GM12878 (cell line): ENCODE results near the gene NOS1AP. TPM values are rescaled to one million over a fixed set of nuclear protein-coding genes. Genes with fewer than 3 reads are reported as not detected.

ENCODE experiments used
- ATAC-seq: fragments of 200-7000 bp; cut with Tn5 transposase; 3 replicates; pipeline ENCODE4 v1.9.1; 2020; ENCODE audit warnings: mild to moderate bottlenecking, moderate library complexity
- BruUV-seq: library from RNA; stranded (reverse); fragments of 400-500 nt; replicated peaks from 2 replicates; lab custom pipeline; 2021; lab: Mats Ljungman, UMichigan
- CTCF ChIA-PET: fragments of 300-600 bp; sonication (Branson Sonifier 250); formaldehyde crosslinking; extraction: SDS; loops from one replicate; lab custom pipeline; 2021; ENCODE audit warnings: inconsistent platforms; lab: Yijun Ruan, JAX
- POLR2A ChIA-PET: fragments of 350-600 bp; formaldehyde crosslinking; extraction: SDS; loops from one replicate; lab custom pipeline; 2021; ENCODE audit warnings: inconsistent platforms; lab: Charles Lee
- RAD21 ChIA-PET: fragments of 300-600 bp; sonication (Branson Sonifier 250); formaldehyde crosslinking; loops from one replicate; lab custom pipeline; 2023; ENCODE audit warnings: antibody characterized with exemption; ENCODE audit not compliant: unreplicated experiment; lab: Charles Lee
- SMC1A ChIA-PET: fragments of 300-600 bp; sonication (Branson Sonifier 250); formaldehyde crosslinking; loops from one replicate; lab custom pipeline; 2023; ENCODE audit not compliant: unreplicated experiment, uncharacterized antibody; lab: Charles Lee
- DNase-seq: peaks from one replicate; pipeline ENCODE4 v3.0.0-alpha.2; 2011; ENCODE audit warnings: low read depth, low spot score
- FAIRE-seq: peaks from 3 replicates; lab custom pipeline; 2011; peaks lifted over from hg19 to GRCh38; lab: Jason Lieb, UNC
- H2AFZ ChIP-seq: 2 replicates; pipeline ENCODE4 v1.6.0; 2011; ENCODE audit warnings: low read depth, low read length, control low read depth; ENCODE audit not compliant: control insufficient read depth
- H3K27ac ChIP-seq: 2 replicates; pipeline ENCODE4 v1.5.1; 2011; ENCODE audit warnings: control low read depth; ENCODE audit not compliant: control insufficient read depth, insufficient read depth
- H3K27me3 ChIP-seq, 2 experiments: replicated peaks in 1 of 2; 2 replicates each; pipeline versions ENCODE4 v1.6.0 to v1.6.1; 2011; ENCODE audit warnings: low read length in 1 of 2; ENCODE audit not compliant: control insufficient read depth in 2 of 2, insufficient read depth in 2 of 2
- H3K36me3 ChIP-seq, 2 experiments: 2 replicates each; pipeline ENCODE4 v1.5.1; 2011; ENCODE audit warnings: low read length in 1 of 2; ENCODE audit not compliant: control insufficient read depth in 2 of 2, insufficient read depth in 2 of 2
- H3K4me1 ChIP-seq: 2 replicates; pipeline ENCODE4 v1.6.1; 2011; ENCODE audit warnings: mild to moderate bottlenecking, low read length, moderate library complexity, mixed read lengths; ENCODE audit not compliant: control insufficient read depth, insufficient read depth
- H3K4me2 ChIP-seq: 2 replicates; pipeline ENCODE4 v1.6.0; 2011; ENCODE audit warnings: control low read depth; ENCODE audit not compliant: control insufficient read depth, insufficient read depth
- H3K4me3 ChIP-seq: fragments of 200-600 bp; sonication (generic); 2 replicates; pipeline ENCODE4 v1.5.1; 2016
- H3K79me2 ChIP-seq: 2 replicates; pipeline ENCODE4 v1.6.0; 2011; ENCODE audit warnings: low read length; ENCODE audit not compliant: control insufficient read depth, insufficient read depth
- H3K9ac ChIP-seq: 2 replicates; pipeline ENCODE4 v1.8.0; 2011; ENCODE audit warnings: low read length, control low read depth, mixed read lengths; ENCODE audit not compliant: control insufficient read depth, insufficient read depth
- H3K9me3 ChIP-seq: replicated peaks from 3 replicates; pipeline ENCODE4 v1.5.1; 2011; ENCODE audit warnings: mild to moderate bottlenecking, low read length; ENCODE audit not compliant: control insufficient read depth, insufficient read depth
- H4K20me1 ChIP-seq: 2 replicates; pipeline ENCODE4 v1.6.0; 2011; ENCODE audit not compliant: control insufficient read depth, insufficient read depth
- BHLHE40 ChIP-seq, 2 experiments: fragments of 450-650 bp in 1 of 2; IDR thresholded peaks; 2 replicates each; pipeline ENCODE4 v1.6.1; 2011 to 2017; ENCODE audit warnings: low read depth in 2 of 2, borderline replicate concordance in 1 of 2, improper control_type of control experiment in 1 of 2, low read length in 1 of 2, mild to moderate bottlenecking in 1 of 2
- BRCA1 ChIP-seq: IDR thresholded peaks from 2 replicates; pipeline ENCODE4 v1.6.1; 2011; ENCODE audit warnings: low read depth, low read length, improper control_type of control experiment
- HDAC2 ChIP-seq: fragments of 200-600 bp; sonication (generic); IDR thresholded peaks from 2 replicates; pipeline ENCODE4 v1.6.1; 2017
- NR2C1 ChIP-seq: fragments of 450-650 bp; IDR thresholded peaks from 2 replicates; pipeline ENCODE4 v1.6.1; 2017; ENCODE audit warnings: antibody characterized with exemption, mild to moderate bottlenecking, moderate library complexity
- PML ChIP-seq: IDR thresholded peaks from 2 replicates; pipeline ENCODE4 v1.6.1; 2012; ENCODE audit warnings: low read length, inconsistent platforms
- POLR2AphosphoS5 ChIP-seq: IDR thresholded peaks from 2 replicates; pipeline ENCODE4 v1.6.1; 2011; ENCODE audit warnings: mild to moderate bottlenecking, low read length, inconsistent platforms
- RAD21 ChIP-seq: IDR thresholded peaks from 2 replicates; pipeline ENCODE4 v1.6.1; 2011; ENCODE audit warnings: mild to moderate bottlenecking, low read depth, low read length, moderate library complexity; ENCODE audit not compliant: insufficient read depth
- SIX5 ChIP-seq: IDR thresholded peaks from 2 replicates; pipeline ENCODE4 v1.6.1; 2011; ENCODE audit warnings: mild to moderate bottlenecking, low read depth, low read length, moderate library complexity; ENCODE audit not compliant: severe bottlenecking
- SREBF2 ChIP-seq: IDR thresholded peaks from 2 replicates; pipeline ENCODE4 v1.6.1; 2012; ENCODE audit warnings: mild to moderate bottlenecking, low read length
- SUPT20H ChIP-seq: IDR thresholded peaks from 2 replicates; pipeline ENCODE4 v1.6.1; 2011; ENCODE audit warnings: low read depth, mild to moderate bottlenecking, low read length, moderate library complexity, borderline replicate concordance; ENCODE audit not compliant: control insufficient read depth
- TBL1XR1 ChIP-seq: IDR thresholded peaks from 2 replicates; pipeline ENCODE4 v1.6.1; 2012; ENCODE audit warnings: low read depth, low read length, improper control_type of control experiment
- TCF3 ChIP-seq: IDR thresholded peaks from 2 replicates; pipeline ENCODE4 v1.6.1; 2012; ENCODE audit warnings: low read depth, mild to moderate bottlenecking, low read length, borderline replicate concordance; ENCODE audit not compliant: insufficient read depth
- ZNF217 ChIP-seq: fragments of 450-650 bp; IDR thresholded peaks from 2 replicates; pipeline ENCODE4 v1.6.1; 2017; ENCODE audit warnings: antibody characterized with exemption, mild to moderate bottlenecking
- ZNF622 ChIP-seq: fragments of 450-650 bp; IDR thresholded peaks from 2 replicates; pipeline ENCODE4 v1.6.1; 2017; ENCODE audit warnings: mild to moderate bottlenecking, inconsistent platforms
- WGBS: methylation state at CpG from one replicate; pipeline ENCODE4 v1.1.6; 2016; ENCODE audit warnings: low lambda C conversion rate; ENCODE audit not compliant: insufficient replicate concordance, insufficient coverage; ENCODE audit errors: missing lambda C conversion rate; 5-methylcytosine and 5-hydroxymethylcytosine counted together
- in situ Hi-C: fragments of 300-500 bp; cut with MboI; formaldehyde crosslinking; loops from 9 replicates; pipeline ENCODE4 v1.14.3; 2018; ENCODE audit warnings: mixed read lengths
- intact Hi-C: fragments of 100-400 bp; cut with micrococcal nuclease; formaldehyde crosslinking; loops from one replicate; pipeline ENCODE4 v1.14.2; 2022; ENCODE audit not compliant: unreplicated experiment
- polyA plus RNA-seq, 11 experiments: library from polyadenylated mRNA; depleted of rRNA in 4 of 11; unstranded in 6 of 11; stranded (reverse) in 5 of 11; fragments of >200 nt; fragmentation: Nextera tagmentation in 4 of 11; fragmentation: Illumina TruSeq in 1 of 11; extraction: Ambion mirVana in 4 of 11; extraction: Trizol in 1 of 11; gene quantifications; 1 replicate in 1 of 11; 2 replicates in 10 of 11; pipeline versions ENCODE4 v1.2.1 to v1.2.3, GENCODE V29; 2011 to 2016; ENCODE audit warnings: inconsistent platforms in 2 of 11, missing spikeins in 2 of 11, low read depth in 1 of 11
- total RNA-seq, 4 experiments: library from RNA; depleted of rRNA in 3 of 4; stranded (reverse); fragments of >200 nt in 3 of 4; fragmentation: Illumina TruSeq in 1 of 4; extraction: Trizol in 1 of 4; gene quantifications; 2 replicates each; pipeline versions ENCODE4 v1.2.1 to v1.2.3, GENCODE V29; 2013 to 2021

Gene NOS1AP
- total and polyA plus RNA-seq, 10 of the 15 experiments (the other 5 are each of a cell fraction or from before 2014, with no cell fraction given) = 0.03 to 0.15 TPM; not detected in 8

DNA sequence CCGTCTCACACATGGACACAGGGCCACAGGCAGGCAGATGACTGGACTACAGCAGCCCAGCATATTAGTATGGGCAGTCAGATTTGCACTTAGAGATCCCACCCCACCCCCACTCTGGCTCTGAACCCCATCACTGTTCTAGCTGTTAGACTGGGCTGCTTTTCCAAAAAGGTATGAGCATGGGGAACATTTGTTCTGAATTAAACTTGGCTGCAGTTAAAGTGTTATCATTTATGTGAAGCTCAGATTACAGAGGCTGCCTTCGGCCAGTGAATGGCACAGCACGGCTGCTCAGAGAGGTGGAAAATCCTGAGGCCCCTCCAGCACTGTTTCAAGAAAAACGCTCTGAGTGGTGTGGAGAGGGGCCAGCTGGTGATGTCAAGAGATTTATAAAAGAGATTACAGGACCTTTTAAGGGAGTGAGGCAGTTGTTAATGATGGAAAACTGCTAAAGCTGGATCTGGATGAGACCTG lies 6.9 kb upstream of the NOS1AP start:
- H3K27ac ChIP-seq = no peak overlapping the region
- no TSS peak for BruUV-seq
- in situ Hi-C loops = no loop called here
- ChIA-PET SMC1A (interaction anchor here (1.6 kb wide), 1 partner anchor 9 kb away, joined by 5 read pairs; no protein-coding TSS in a partner anchor), CTCF (interaction anchor here (1.3 to 1.6 kb wide), 2 partner anchors 10 to 25 kb away, joined by 4 to 5 read pairs; no protein-coding TSS in a partner anchor), RAD21 (interaction anchor here (1.0 kb wide), 1 partner anchor 26 kb away, joined by 3 read pairs; no protein-coding TSS in a partner anchor), POLR2A (no interaction called here)
- TF ChIP-seq RAD21 (no peak), ZNF622 (no peak), HDAC2 (no peak), TBL1XR1 (no peak), BRCA1 (no peak), SREBF2 (no peak), BHLHE40 (IDR thresholded peaks at IDR 0.05; ENCODE audit: borderline replicate concordance in 1 of 2, low read depth in 2 of 2, low read length in 1 of 2) (no peak), ZNF217 (no peak), NR2C1 (no peak)
- H3K4me3 ChIP-seq = no peak overlapping the region
- H3K9ac ChIP-seq = no peak overlapping the region
- H3K4me1 ChIP-seq = no peaks in the 10 kb centered on the region
- no peak overlapping the region for H3K4me2 ChIP-seq
- H2AFZ ChIP-seq = no peak overlapping the region
- intact Hi-C loops = no loop called here
- DNase-seq = no peak
- no peaks in the 10 kb centered on the region for H3K9me3 ChIP-seq
- H4K20me1 ChIP-seq = no peaks in the 10 kb centered on the region
- no peak for ATAC-seq
- no peaks in the 10 kb centered on the region; a peak in 2 of 4 replicates for H3K27me3 ChIP-seq
- H3K79me2 ChIP-seq = no peaks in the 10 kb centered on the region
- no peak for FAIRE-seq
- 38% methylated on average over 4 of the region's 4 CpGs for whole genome bisulfite sequencing
- H3K36me3 ChIP-seq = no peaks in the 10 kb centered on the region

DNA sequence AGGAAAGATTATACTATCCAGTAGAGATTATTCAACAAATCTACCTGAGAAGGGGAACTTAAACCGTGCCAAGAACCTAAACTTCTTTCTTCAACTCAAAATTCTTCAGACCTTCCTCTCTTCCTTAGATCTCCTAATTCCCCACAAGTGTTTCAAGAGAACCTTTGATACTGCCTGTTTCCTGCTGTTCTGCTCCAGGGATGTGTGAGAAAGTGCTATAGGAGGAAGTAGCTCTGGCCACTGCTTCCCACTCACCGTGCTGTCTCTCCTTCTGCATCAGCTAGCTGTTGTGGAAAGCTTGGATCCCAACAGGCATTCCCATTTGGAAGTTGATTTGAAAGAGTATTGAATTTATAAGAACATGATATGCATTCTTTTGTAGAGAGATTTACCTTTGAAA lies 4.5 kb upstream of the NOS1AP start:
- no peak for ATAC-seq
- Histone ChIP-seq H4K20me1 (no peaks in the 10 kb centered on the region), H3K4me2 (no peak overlapping the region), H3K27me3 (peaks cover under 1 to 3% of the 10 kb centered on the region in 2 experiments), H2AFZ (no peak overlapping the region), H3K36me3 (no peaks in the 10 kb centered on the region), H3K9ac (no peak overlapping the region), H3K9me3 (no peaks in the 10 kb centered on the region), H3K27ac (no peak overlapping the region), H3K79me2 (no peaks in the 10 kb centered on the region), H3K4me3 (no peak overlapping the region), H3K4me1 (no peaks in the 10 kb centered on the region)
- no peak for TF ChIP-seq SIX5
- TF ChIP-seq POLR2AphosphoS5 = no peak
- no peak for TF ChIP-seq TCF3
- TF ChIP-seq SUPT20H = no peak
- TF ChIP-seq PML = no peak
- SMC1A ChIA-PET = no interaction called here
- WGBS = 0% methylated on average over 2 of the region's 2 CpGs
- RAD21 ChIA-PET = no interaction called here
- CTCF ChIA-PET = interaction anchor here (0.6 kb wide), 1 partner anchor 211 kb away, joined by 4 read pairs; no protein-coding TSS in a partner anchor
- intact Hi-C loops (no loop called here), in situ Hi-C loops (no loop called here)
- FAIRE-seq = no peak
- POLR2A ChIA-PET = no interaction called here
- no TSS peak for BruUV-seq
- DNase-seq = no peak
